Activated T-helper 2 cell treated with anti-CD3 and anti-CD28 coated beads, Interferon-gamma antibody, Interleukin-2, Interleukin-4, amounts not matched to agents 10 μg/mL and 5 μg/mL and 100 μg/mL, durations not matched to agents 14 hours and 24 hours and 36 hours (primary cell): Measurements from ENCODE around the gene ACSM3. TPM values are rescaled to one million over a fixed set of nuclear protein-coding genes. Genes with fewer than 3 reads are reported as not detected.

ENCODE experiments used
- total RNA-seq: library from RNA; stranded (reverse); gene quantifications from 2 replicates; pipeline ENCODE4 v1.2.3, GENCODE V29; 2022

ACSM3 gene
- total RNA-seq, 1 donor from 2014 or later, result 3.9 TPM

Other genes with a start within 250 kb of the ACSM3 start
- gene ACSM2B, start 187.6 kb upstream of the ACSM3 start, total RNA-seq, result 2.3 and 2.6 TPM in 2 replicates
- gene ACSM1, start 66.3 kb upstream of the ACSM3 start, total RNA-seq, result 1.6 and 1.7 TPM in 2 replicates
- 46.3 and 47.7 TPM in 2 replicates for gene THUMPD1, start 22.2 kb upstream of the ACSM3 start, total RNA-seq
- gene ERI2, start 42.5 kb downstream of the ACSM3 start, total RNA-seq, result 13.2 and 14.4 TPM in 2 replicates
- gene REXO5, start 42.5 kb downstream of the ACSM3 start, total RNA-seq, result 11.4 and 11.8 TPM in 2 replicates
- gene DCUN1D3, start 136.3 kb downstream of the ACSM3 start, total RNA-seq, result 17.4 and 19.2 TPM in 2 replicates
- 30.5 and 34.7 TPM in 2 replicates for gene LYRM1, start 136.8 kb downstream of the ACSM3 start, total RNA-seq